Cortex of kidney (tissue), 1 donor: Measurements from ENCODE around the gene MTA1.

Experiments
- DNase-seq: peaks from one replicate; lab custom pipeline; 2025; lab: John Stamatoyannopoulos, UW

The MTA1 gene

GRCh38 chr14:105487986-105488777, 68.6 kb downstream of the MTA1 start:
- DNase-seq, result no peak

- no peak for DNase-seq
Measured at GRCh38 chr14:105488781-105489541, 69.3 kb downstream of the MTA1 start.

- DNase-seq, result no peak
Measured at GRCh38 chr14:105489542-105490266, 70.1 kb downstream of the MTA1 start.

GRCh38 chr14:105490267-105490571, 70.6 kb downstream of the MTA1 start:
- no peak for DNase-seq

GRCh38 chr14:105490572-105491365, 71.1 kb downstream of the MTA1 start, which contains the start of gene TEDC1:
TEDC1 (plus strand) TSS chr14:105491246; CDS start chr14:105491376, 130 bp downstream.
- DNase-seq, result peak; percentile 98

GRCh38 chr14:105491366-105491973, 71.8 kb downstream of the MTA1 start:
- no peak for DNase-seq

- no peak for DNase-seq
Measured at GRCh38 chr14:105492031-105492970, 72.7 kb downstream of the MTA1 start.

GRCh38 chr14:105492971-105493871, 73.6 kb downstream of the MTA1 start:
- DNase-seq, result no peak

- DNase-seq, result no peak
Measured at GRCh38 chr14:105493921-105494605, 74.4 kb downstream of the MTA1 start.

- no peak for DNase-seq
Measured at GRCh38 chr14:105494606-105494929, 74.9 kb downstream of the MTA1 start.

GRCh38 chr14:105495101-105495989, 75.7 kb downstream of the MTA1 start:
- no peak for DNase-seq

- DNase-seq, result no peak
Measured at GRCh38 chr14:105495990-105496830, 76.6 kb downstream of the MTA1 start.

GRCh38 chr14:105496831-105497591, 77.4 kb downstream of the MTA1 start:
- DNase-seq, result no peak

- DNase-seq, result no peak
Measured at GRCh38 chr14:105497671-105498429, 78.2 kb downstream of the MTA1 start.
